HG02642 (cell line): Measurements from ENCODE around the gene TEX54.
A peak's percentile ranks its signal among the peaks of the same experiment; 100 is the strongest.

Source experiments
- ATAC-seq: cut with Tn5 transposase; IDR thresholded peaks from one replicate; pipeline ENCODE4 v1.9.1; 2021; ENCODE audit warnings: mild to moderate bottlenecking; ENCODE audit not compliant: unreplicated experiment, poor library complexity

Gene TEX54

GRCh38 chr11:62792202-62792575 lies 40.5 kb downstream of the TEX54 start:
- ATAC-seq, result no peak

GRCh38 chr11:62791501-62792201 lies 41.0 kb downstream of the TEX54 start, which contains the start of gene TMEM223:
Gene TMEM223 (minus strand): TSS chr11:62792006. CDS start chr11:62791994, 12 bp downstream.
- peak; percentile 70 for ATAC-seq

GRCh38 chr11:62789576-62789975 lies 43.1 kb downstream of the TEX54 start:
- no peak for ATAC-seq

- ATAC-seq, result no peak
Observed at GRCh38 chr11:62788991-62789390, 43.6 kb downstream of the TEX54 start.

- peak; percentile 72 for ATAC-seq
Observed at GRCh38 chr11:62787005-62787759, 45.5 kb downstream of the TEX54 start, which contains the start of gene TMEM179B. Gene TMEM179B (plus strand): TSS chr11:62787402. CDS start chr11:62787432, 30 bp downstream.

GRCh38 chr11:62786318-62787004 lies 46.2 kb downstream of the TEX54 start:
- ATAC-seq, result peak; percentile 67

- ATAC-seq, result no peak
Observed at GRCh38 chr11:62782753-62783152, 49.9 kb downstream of the TEX54 start.
